Uterus (tissue), 2 donors: ENCODE results near the gene FBXO30.

ENCODE experiments used
- CTCF ChIP-seq, 4 experiments: fragments of 200-600 bp in 2 of 4; fragments of 450-650 bp in 2 of 4; sonication (generic) in 2 of 4; IDR thresholded peaks; one replicate each; pipeline ENCODE4 v1.5.1; 2016 to 2019; ENCODE audit warnings: antibody characterized with exemption in 4 of 4, mild to moderate bottlenecking in 2 of 4, moderate library complexity in 1 of 4
- POLR2A ChIP-seq, 2 donors: fragments of 450-650 bp; IDR thresholded peaks; one replicate each; pipeline ENCODE4 v1.6.1; 2016; ENCODE audit warnings: antibody characterized with exemption in 2 of 2, mild to moderate bottlenecking in 1 of 2, moderate library complexity in 1 of 2

DNA sequence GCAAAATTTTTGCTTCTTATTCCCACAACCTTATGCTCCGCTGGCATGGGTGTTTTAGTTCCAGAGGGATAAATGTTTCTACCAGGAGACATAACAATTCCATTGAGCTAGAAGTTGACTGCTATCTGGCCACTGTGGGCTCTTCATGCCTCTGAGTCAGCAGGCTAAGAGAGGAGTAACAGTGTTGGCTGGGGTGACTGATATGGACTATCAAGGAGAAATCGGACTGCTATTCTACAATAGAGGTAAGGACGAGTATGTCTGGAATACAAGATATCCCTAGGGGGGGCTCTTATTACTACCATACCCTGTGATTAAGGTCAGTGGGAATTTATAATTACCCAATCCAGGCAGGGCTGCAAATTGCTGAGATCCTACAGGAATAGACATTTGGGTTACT is 26.9 kb downstream of the FBXO30 start:
- TF ChIP-seq CTCF (IDR thresholded peaks at IDR 0.05): no peak
- TF ChIP-seq POLR2A (IDR thresholded peaks at IDR 0.05): no peak
